ENCODE data around the gene FXYD5. TPM values are rescaled to one million over a fixed set of nuclear protein-coding genes. Genes with fewer than 3 reads are reported as not detected.
A peak's percentile ranks its signal among the peaks of the same experiment; 100 is the strongest.

The FXYD5 gene
- total and polyA plus RNA-seq, 9 of the 15 experiments (the other 6 are each of a cell fraction or from before 2014, with no cell fraction given), result 104 to 537 (median 174) TPM

GRCh38 chr19:35135389-35135909, 19.1 kb upstream of the FXYD5 start (continued):
- no peak for TF ChIP-seq MGA (IDR thresholded peaks at IDR 0.05)
- TF ChIP-seq NEUROD1 (IDR thresholded peaks at IDR 0.05; ENCODE audit: borderline replicate concordance, low read depth, low read length, partially characterized antibody), result peak; percentile 17
- TF ChIP-seq, protein P1, sequence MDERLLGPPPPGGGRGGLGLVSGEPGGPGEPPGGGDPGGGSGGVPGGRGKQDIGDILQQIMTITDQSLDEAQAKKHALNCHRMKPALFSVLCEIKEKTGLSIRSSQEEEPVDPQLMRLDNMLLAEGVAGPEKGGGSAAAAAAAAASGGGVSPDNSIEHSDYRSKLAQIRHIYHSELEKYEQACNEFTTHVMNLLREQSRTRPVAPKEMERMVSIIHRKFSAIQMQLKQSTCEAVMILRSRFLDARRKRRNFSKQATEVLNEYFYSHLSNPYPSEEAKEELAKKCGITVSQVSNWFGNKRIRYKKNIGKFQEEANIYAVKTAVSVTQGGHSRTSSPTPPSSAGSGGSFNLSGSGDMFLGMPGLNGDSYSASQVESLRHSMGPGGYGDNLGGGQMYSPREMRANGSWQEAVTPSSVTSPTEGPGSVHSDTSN (CRISPR knock-in tag; IDR thresholded peaks at IDR 0.05; ENCODE audit: low read depth), result no peak
- TF ChIP-seq, protein P1 (tag; conservative IDR thresholded peaks at IDR 0.05; ENCODE audit: low read depth), result no peak
- TF ChIP-seq, protein P2, sequence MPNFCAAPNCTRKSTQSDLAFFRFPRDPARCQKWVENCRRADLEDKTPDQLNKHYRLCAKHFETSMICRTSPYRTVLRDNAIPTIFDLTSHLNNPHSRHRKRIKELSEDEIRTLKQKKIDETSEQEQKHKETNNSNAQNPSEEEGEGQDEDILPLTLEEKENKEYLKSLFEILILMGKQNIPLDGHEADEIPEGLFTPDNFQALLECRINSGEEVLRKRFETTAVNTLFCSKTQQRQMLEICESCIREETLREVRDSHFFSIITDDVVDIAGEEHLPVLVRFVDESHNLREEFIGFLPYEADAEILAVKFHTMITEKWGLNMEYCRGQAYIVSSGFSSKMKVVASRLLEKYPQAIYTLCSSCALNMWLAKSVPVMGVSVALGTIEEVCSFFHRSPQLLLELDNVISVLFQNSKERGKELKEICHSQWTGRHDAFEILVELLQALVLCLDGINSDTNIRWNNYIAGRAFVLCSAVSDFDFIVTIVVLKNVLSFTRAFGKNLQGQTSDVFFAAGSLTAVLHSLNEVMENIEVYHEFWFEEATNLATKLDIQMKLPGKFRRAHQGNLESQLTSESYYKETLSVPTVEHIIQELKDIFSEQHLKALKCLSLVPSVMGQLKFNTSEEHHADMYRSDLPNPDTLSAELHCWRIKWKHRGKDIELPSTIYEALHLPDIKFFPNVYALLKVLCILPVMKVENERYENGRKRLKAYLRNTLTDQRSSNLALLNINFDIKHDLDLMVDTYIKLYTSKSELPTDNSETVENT (CRISPR knock-in tag; IDR thresholded peaks at IDR 0.05), result no peak
- TF ChIP-seq ZEB2 (IDR thresholded peaks at IDR 0.05), result no peak
- TF ChIP-seq, protein P3, sequence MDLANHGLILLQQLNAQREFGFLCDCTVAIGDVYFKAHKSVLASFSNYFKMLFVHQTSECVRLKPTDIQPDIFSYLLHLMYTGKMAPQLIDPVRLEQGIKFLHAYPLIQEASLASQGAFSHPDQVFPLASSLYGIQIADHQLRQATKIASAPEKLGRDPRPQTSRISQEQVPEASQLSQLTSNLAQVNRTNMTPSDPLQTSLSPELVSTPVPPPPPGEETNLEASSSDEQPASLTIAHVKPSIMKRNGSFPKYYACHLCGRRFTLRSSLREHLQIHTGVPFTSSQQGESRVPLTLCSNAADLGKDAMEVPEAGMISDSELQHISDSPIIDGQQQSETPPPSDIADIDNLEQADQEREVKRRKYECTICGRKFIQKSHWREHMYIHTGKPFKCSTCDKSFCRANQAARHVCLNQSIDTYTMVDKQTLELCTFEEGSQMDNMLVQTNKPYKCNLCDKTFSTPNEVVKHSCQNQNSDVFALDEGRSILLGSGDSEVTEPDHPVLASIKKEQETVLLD (IDR thresholded peaks at IDR 0.05), result peak; percentile 90
